Cardiac fibroblast (primary cell): Measurements from ENCODE around the gene MYO5B.
A peak's percentile ranks its signal among the peaks of the same experiment; 100 is the strongest.

Source experiments
- DNase-seq, 2 donors: peaks; one replicate each; pipeline versions ENCODE4 v3.0.0 to v3.0.0-alpha.2; 2010; ENCODE audit warnings: low read depth in 2 of 2
- H3K4me3 ChIP-seq, 2 donors: replicated peaks in 1 of 2; 1 replicate in 1 of 2; 2 replicates in 1 of 2; pipeline ENCODE4 v1.5.1; 2011; ENCODE audit warnings: low read depth in 2 of 2, low read length in 2 of 2, mild to moderate bottlenecking in 2 of 2, moderate library complexity in 1 of 2
- CTCF ChIP-seq: IDR thresholded peaks from one replicate; pipeline ENCODE4 v1.5.1; 2011; ENCODE audit warnings: low read depth, mild to moderate bottlenecking, low read length, inconsistent platforms

Gene MYO5B

GRCh38 chr18:50022985-50023384 lies 172.0 kb downstream of the MYO5B start:
- no peak overlapping the region for H3K4me3 ChIP-seq
- TF ChIP-seq CTCF: no peak
- DNase-seq: no peak

GRCh38 chr18:50014606-50015005 lies 180.3 kb downstream of the MYO5B start:
- TF ChIP-seq CTCF: no peak
- no peak for DNase-seq
- H3K4me3 ChIP-seq: no peak overlapping the region

- no peak for TF ChIP-seq CTCF
- H3K4me3 ChIP-seq: no peak overlapping the region
- DNase-seq: peak in 1 of 2 donors; percentile 9
These were observed 181.4 kb downstream of the MYO5B start for GRCh38 chr18:50013363-50014138.

- no peak overlapping the region for H3K4me3 ChIP-seq
- DNase-seq: peak; percentile 29 to 75
- no peak for TF ChIP-seq CTCF
These were observed 183.0 kb downstream of the MYO5B start for GRCh38 chr18:50011813-50012435.

- TF ChIP-seq CTCF: peak; percentile 52
- H3K4me3 ChIP-seq: no peak overlapping the region
- peak; percentile 31 to 45 for DNase-seq
These were observed 185.1 kb downstream of the MYO5B start for GRCh38 chr18:50009773-50010335.

GRCh38 chr18:50008306-50008705 lies 186.6 kb downstream of the MYO5B start:
- TF ChIP-seq CTCF: no peak
- no peak overlapping the region for H3K4me3 ChIP-seq
- no peak for DNase-seq
